H1 (cell line): ENCODE results near the gene WDFY4. TPM values are rescaled to one million over a fixed set of nuclear protein-coding genes. Genes with fewer than 3 reads are reported as not detected.

Source experiments
- FOSL1 ChIP-seq: IDR thresholded peaks from 2 replicates; pipeline ENCODE4 v1.6.1; 2011; ENCODE audit warnings: mild to moderate bottlenecking, low read depth, low read length, moderate library complexity; ENCODE audit not compliant: insufficient read depth
- PHF8 ChIP-seq: fragments of 200-600 bp; sonication (generic); conservative IDR thresholded peaks from 2 replicates; pipeline ENCODE4 v1.7.1; 2012; ENCODE audit warnings: low read depth, mild to moderate bottlenecking, inconsistent platforms, low read length, moderate library complexity
- polyA plus RNA-seq, 7 experiments: library from polyadenylated mRNA; depleted of rRNA in 3 of 7; stranded (reverse) in 5 of 7; unstranded in 2 of 7; fragments of >200 nt in 5 of 7; fragments of 200-250 nt in 2 of 7; gene quantifications; 1 replicate in 5 of 7; 2 replicates in 1 of 7; 4 replicates in 1 of 7; pipeline versions ENCODE4 v1.2.1 to v1.2.3, GENCODE V29; 2011 to 2013; ENCODE audit warnings: missing spikeins in 2 of 7, mixed read lengths in 2 of 7
- total RNA-seq: library from RNA; stranded (reverse); fragmentation: NEBNext Ultra II Directional; extraction: Animal tissue kit (Norgen Biotek cat#: 25700); gene quantifications from 2 replicates; pipeline ENCODE4 v1.2.1, GENCODE V29; 2021

The WDFY4 gene
- total and polyA plus RNA-seq, 2 of the 8 experiments (the other 6 are each of a cell fraction or from before 2014, with no cell fraction given) = not detected

- TF ChIP-seq FOSL1 (no peak), PHF8 (no peak)
Observed at GRCh38 chr10:48833674-48834073, 149.0 kb downstream of the WDFY4 start (continued).
